GM12878 (cell line): Measurements from ENCODE around the gene LONRF3. TPM values are rescaled to one million over a fixed set of nuclear protein-coding genes. Genes with fewer than 3 reads are reported as not detected.

Source experiments
- ATAC-seq: fragments of 200-7000 bp; cut with Tn5 transposase; 3 replicates; pipeline ENCODE4 v1.9.1; 2020; ENCODE audit warnings: mild to moderate bottlenecking, moderate library complexity
- BruUV-seq: library from RNA; stranded (reverse); fragments of 400-500 nt; replicated peaks from 2 replicates; lab custom pipeline; 2021; lab: Mats Ljungman, UMichigan
- CTCF ChIA-PET: fragments of 300-600 bp; sonication (Branson Sonifier 250); formaldehyde crosslinking; extraction: SDS; loops from one replicate; lab custom pipeline; 2021; ENCODE audit warnings: inconsistent platforms; lab: Yijun Ruan, JAX
- POLR2A ChIA-PET: fragments of 350-600 bp; formaldehyde crosslinking; extraction: SDS; loops from one replicate; lab custom pipeline; 2021; ENCODE audit warnings: inconsistent platforms; lab: Charles Lee
- RAD21 ChIA-PET: fragments of 300-600 bp; sonication (Branson Sonifier 250); formaldehyde crosslinking; loops from one replicate; lab custom pipeline; 2023; ENCODE audit warnings: antibody characterized with exemption; ENCODE audit not compliant: unreplicated experiment; lab: Charles Lee
- SMC1A ChIA-PET: fragments of 300-600 bp; sonication (Branson Sonifier 250); formaldehyde crosslinking; loops from one replicate; lab custom pipeline; 2023; ENCODE audit not compliant: unreplicated experiment, uncharacterized antibody; lab: Charles Lee
- DNase-seq: peaks from one replicate; pipeline ENCODE4 v3.0.0-alpha.2; 2011; ENCODE audit warnings: low read depth, low spot score
- FAIRE-seq: peaks from 3 replicates; lab custom pipeline; 2011; peaks lifted over from hg19 to GRCh38; lab: Jason Lieb, UNC
- H2AFZ ChIP-seq: 2 replicates; pipeline ENCODE4 v1.6.0; 2011; ENCODE audit warnings: low read depth, low read length, control low read depth; ENCODE audit not compliant: control insufficient read depth
- H3K27ac ChIP-seq: 2 replicates; pipeline ENCODE4 v1.5.1; 2011; ENCODE audit warnings: control low read depth; ENCODE audit not compliant: control insufficient read depth, insufficient read depth
- H3K27me3 ChIP-seq, 2 experiments: replicated peaks in 1 of 2; 2 replicates each; pipeline versions ENCODE4 v1.6.0 to v1.6.1; 2011; ENCODE audit warnings: low read length in 1 of 2; ENCODE audit not compliant: control insufficient read depth in 2 of 2, insufficient read depth in 2 of 2
- H3K36me3 ChIP-seq, 2 experiments: 2 replicates each; pipeline ENCODE4 v1.5.1; 2011; ENCODE audit warnings: low read length in 1 of 2; ENCODE audit not compliant: control insufficient read depth in 2 of 2, insufficient read depth in 2 of 2
- H3K4me1 ChIP-seq: 2 replicates; pipeline ENCODE4 v1.6.1; 2011; ENCODE audit warnings: mild to moderate bottlenecking, low read length, moderate library complexity, mixed read lengths; ENCODE audit not compliant: control insufficient read depth, insufficient read depth
- H3K4me2 ChIP-seq: 2 replicates; pipeline ENCODE4 v1.6.0; 2011; ENCODE audit warnings: control low read depth; ENCODE audit not compliant: control insufficient read depth, insufficient read depth
- H3K4me3 ChIP-seq: fragments of 200-600 bp; sonication (generic); 2 replicates; pipeline ENCODE4 v1.5.1; 2016
- H3K79me2 ChIP-seq: 2 replicates; pipeline ENCODE4 v1.6.0; 2011; ENCODE audit warnings: low read length; ENCODE audit not compliant: control insufficient read depth, insufficient read depth
- H3K9ac ChIP-seq: 2 replicates; pipeline ENCODE4 v1.8.0; 2011; ENCODE audit warnings: low read length, control low read depth, mixed read lengths; ENCODE audit not compliant: control insufficient read depth, insufficient read depth
- H3K9me3 ChIP-seq: replicated peaks from 3 replicates; pipeline ENCODE4 v1.5.1; 2011; ENCODE audit warnings: mild to moderate bottlenecking, low read length; ENCODE audit not compliant: control insufficient read depth, insufficient read depth
- H4K20me1 ChIP-seq: 2 replicates; pipeline ENCODE4 v1.6.0; 2011; ENCODE audit not compliant: control insufficient read depth, insufficient read depth
- ATF7 ChIP-seq: fragments of 450-650 bp; IDR thresholded peaks from 2 replicates; pipeline ENCODE4 v1.6.1; 2016; ENCODE audit warnings: low read depth, mild to moderate bottlenecking
- BHLHE40 ChIP-seq, 2 experiments: fragments of 450-650 bp in 1 of 2; IDR thresholded peaks; 2 replicates each; pipeline ENCODE4 v1.6.1; 2011 to 2017; ENCODE audit warnings: low read depth in 2 of 2, borderline replicate concordance in 1 of 2, improper control_type of control experiment in 1 of 2, low read length in 1 of 2, mild to moderate bottlenecking in 1 of 2
- CREM ChIP-seq: IDR thresholded peaks from 2 replicates; pipeline ENCODE4 v1.6.1; 2014; ENCODE audit warnings: antibody characterized with exemption, low read depth
- EP300 ChIP-seq, 2 experiments: fragments of 150-350 bp in 1 of 2; IDR thresholded peaks; 2 replicates each; pipeline ENCODE4 v1.6.1; 2011 to 2012; ENCODE audit warnings: low read depth in 2 of 2, low read length in 2 of 2, borderline replicate concordance in 1 of 2, improper control_type of control experiment in 1 of 2, inconsistent platforms in 1 of 2; ENCODE audit not compliant: control insufficient read depth in 1 of 2
- EZH2 ChIP-seq: IDR thresholded peaks from 2 replicates; pipeline ENCODE4 v1.6.1; 2012; ENCODE audit warnings: low read depth, mild to moderate bottlenecking, control low read depth, inconsistent platforms, low read length, borderline replicate concordance; ENCODE audit not compliant: control insufficient read depth
- FOXK2 ChIP-seq: fragments of 450-650 bp; IDR thresholded peaks from 2 replicates; pipeline ENCODE4 v1.6.1; 2017; ENCODE audit warnings: mild to moderate bottlenecking, moderate library complexity
- IKZF1 ChIP-seq: fragments of 450-650 bp; conservative IDR thresholded peaks from 2 replicates; pipeline ENCODE4 v1.6.1; 2017; ENCODE audit warnings: antibody characterized with exemption, mild to moderate bottlenecking
- IKZF2 ChIP-seq, 2 experiments: fragments of 450-650 bp; IDR thresholded peaks; 2 replicates each; pipeline ENCODE4 v1.6.1; 2017; ENCODE audit warnings: mild to moderate bottlenecking in 2 of 2, moderate library complexity in 2 of 2
- JUND ChIP-seq: IDR thresholded peaks from 2 replicates; pipeline ENCODE4 v1.6.1; 2012; ENCODE audit warnings: low read depth, mild to moderate bottlenecking, low read length, improper control_type of control experiment, moderate library complexity
- MXI1 ChIP-seq: fragments of 150-350 bp; IDR thresholded peaks from 2 replicates; pipeline ENCODE4 v1.6.1; 2011; ENCODE audit warnings: low read depth, mild to moderate bottlenecking, inconsistent platforms, low read length, improper control_type of control experiment
- NFIC ChIP-seq: IDR thresholded peaks from 2 replicates; pipeline ENCODE4 v1.6.1; 2012; ENCODE audit warnings: low read depth, mild to moderate bottlenecking, inconsistent platforms, low read length, moderate library complexity
- POU2F2 ChIP-seq: IDR thresholded peaks from 3 replicates; pipeline ENCODE4 v1.6.1; 2011; ENCODE audit warnings: low read depth, mild to moderate bottlenecking, low read length, borderline replicate concordance
- RBBP5 ChIP-seq: fragments of 200-600 bp; sonication (generic); conservative IDR thresholded peaks from 2 replicates; pipeline ENCODE4 v1.6.1; 2016
- SPI1 ChIP-seq: IDR thresholded peaks from 2 replicates; pipeline ENCODE4 v1.6.1; 2011; ENCODE audit warnings: low read depth, mild to moderate bottlenecking, low read length, moderate library complexity, borderline replicate concordance; ENCODE audit not compliant: insufficient read depth
- SREBF1 ChIP-seq: IDR thresholded peaks from 2 replicates; pipeline ENCODE4 v1.6.1; 2012; ENCODE audit warnings: mild to moderate bottlenecking, low read length
- SUPT20H ChIP-seq: IDR thresholded peaks from 2 replicates; pipeline ENCODE4 v1.6.1; 2011; ENCODE audit warnings: low read depth, mild to moderate bottlenecking, low read length, moderate library complexity, borderline replicate concordance; ENCODE audit not compliant: control insufficient read depth
- SUZ12 ChIP-seq: fragments of 200-600 bp; sonication (generic); IDR thresholded peaks from one replicate; pipeline ENCODE4 v1.6.1; 2018; ENCODE audit warnings: antibody characterized with exemption, mild to moderate bottlenecking; ENCODE audit not compliant: unreplicated experiment
- ZBED1 ChIP-seq: IDR thresholded peaks from 2 replicates; pipeline ENCODE4 v1.6.1; 2016; ENCODE audit warnings: borderline replicate concordance
- WGBS: methylation state at CpG from one replicate; pipeline ENCODE4 v1.1.6; 2016; ENCODE audit warnings: low lambda C conversion rate; ENCODE audit not compliant: insufficient replicate concordance, insufficient coverage; ENCODE audit errors: missing lambda C conversion rate; 5-methylcytosine and 5-hydroxymethylcytosine counted together
- in situ Hi-C: fragments of 300-500 bp; cut with MboI; formaldehyde crosslinking; loops from 9 replicates; pipeline ENCODE4 v1.14.3; 2018; ENCODE audit warnings: mixed read lengths
- intact Hi-C: fragments of 100-400 bp; cut with micrococcal nuclease; formaldehyde crosslinking; loops from one replicate; pipeline ENCODE4 v1.14.2; 2022; ENCODE audit not compliant: unreplicated experiment
- polyA plus RNA-seq, 11 experiments: library from polyadenylated mRNA; depleted of rRNA in 4 of 11; unstranded in 6 of 11; stranded (reverse) in 5 of 11; fragments of >200 nt; fragmentation: Nextera tagmentation in 4 of 11; fragmentation: Illumina TruSeq in 1 of 11; extraction: Ambion mirVana in 4 of 11; extraction: Trizol in 1 of 11; gene quantifications; 1 replicate in 1 of 11; 2 replicates in 10 of 11; pipeline versions ENCODE4 v1.2.1 to v1.2.3, GENCODE V29; 2011 to 2016; ENCODE audit warnings: inconsistent platforms in 2 of 11, missing spikeins in 2 of 11, low read depth in 1 of 11
- total RNA-seq, 4 experiments: library from RNA; depleted of rRNA in 3 of 4; stranded (reverse); fragments of >200 nt in 3 of 4; fragmentation: Illumina TruSeq in 1 of 4; extraction: Trizol in 1 of 4; gene quantifications; 2 replicates each; pipeline versions ENCODE4 v1.2.1 to v1.2.3, GENCODE V29; 2013 to 2021
- TF ChIP-seq, protein P1 (sequence below): fragments of 450-650 bp; IDR thresholded peaks from 2 replicates; pipeline ENCODE4 v1.6.1; 2017; ENCODE audit warnings: mild to moderate bottlenecking, low read depth, inconsistent platforms; ENCODE audit not compliant: poor library complexity, severe bottlenecking
- TF ChIP-seq, protein P2 (sequence below): IDR thresholded peaks from 2 replicates; pipeline ENCODE4 v1.6.1; 2011; ENCODE audit warnings: borderline replicate concordance, low read depth, mild to moderate bottlenecking, moderate library complexity, mixed read lengths, low read length; ENCODE audit not compliant: insufficient read depth; ENCODE audit errors: extremely low read length

The LONRF3 gene
- total and polyA plus RNA-seq, 10 of the 15 experiments (the other 5 are each of a cell fraction or from before 2014, with no cell fraction given), result 0.05 to 0.23 (median 0.09) TPM; not detected in 3

DNA sequence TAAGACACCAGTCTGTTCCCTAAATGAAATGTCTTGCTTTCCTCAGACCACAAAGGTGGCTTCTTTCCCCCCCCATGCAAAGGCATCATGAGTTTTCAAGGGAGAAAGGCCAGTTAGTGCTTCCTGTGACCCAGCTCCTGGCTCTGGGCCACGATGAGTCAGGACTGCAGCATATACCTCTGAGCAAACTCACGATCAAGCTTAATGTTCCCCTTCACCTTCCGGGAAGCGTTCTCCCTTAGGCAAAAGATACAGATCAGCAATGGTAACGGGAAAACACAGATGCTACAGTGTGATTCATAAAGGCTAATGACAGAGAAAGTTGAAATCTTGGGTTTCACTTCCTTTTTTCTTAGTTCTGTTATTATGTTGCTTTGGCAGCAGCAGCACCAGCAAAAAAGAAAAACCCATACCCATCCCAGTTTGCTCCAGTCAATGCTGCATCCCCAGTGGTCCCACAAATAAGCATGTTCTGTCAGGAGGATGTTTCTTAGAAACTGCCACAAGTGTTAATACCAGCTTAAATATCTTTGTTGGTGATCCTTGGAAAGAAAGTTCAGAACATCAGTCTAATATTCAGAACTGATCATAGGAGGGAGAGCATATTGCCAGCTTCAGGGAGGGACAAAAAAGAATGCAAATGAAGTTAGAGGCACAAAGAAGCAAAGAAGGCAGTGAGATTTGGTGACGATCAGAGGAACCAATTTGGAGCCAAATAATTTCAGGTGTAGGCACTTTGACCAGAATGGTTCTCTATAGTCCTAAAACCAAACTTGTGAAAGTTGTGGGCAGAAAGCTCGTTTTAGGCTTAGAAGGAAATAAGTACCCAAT, 41.2 kb downstream of the LONRF3 start:
- Histone ChIP-seq H4K20me1 (no peaks in the 10 kb centered on the region), H2AFZ (no peak overlapping the region), H3K4me3 (no peak overlapping the region), H3K9me3 (peaks cover 3% of the 10 kb centered on the region; the same call in 1 of the 3 replicates), H3K79me2 (no peaks in the 10 kb centered on the region), H3K27me3 (no peaks in the 10 kb centered on the region), H3K9ac (no peak overlapping the region), H3K4me2 (peak overlapping the region; percentile 39; the same call in 1 of the 2 replicates), H3K36me3 (no peaks in the 10 kb centered on the region), H3K4me1 (peaks cover 12% of the 10 kb centered on the region), H3K27ac (no peak overlapping the region)
- ChIA-PET RAD21 (no interaction called here), POLR2A (interaction anchor here (0.7 kb wide), 1 partner anchor 1090 kb away, joined by 3 read pairs; no protein-coding TSS in a partner anchor), SMC1A (interaction anchor here (0.9 to 2.3 kb wide), 2 partner anchors 32 to 59 kb away, joined by 3 to 6 read pairs; no protein-coding TSS in a partner anchor), CTCF (interaction anchor here (0.6 to 2.0 kb wide), 4 partner anchors 9 to 764 kb away, joined by 3 to 8 read pairs (median 3); no protein-coding TSS in a partner anchor)
- WGBS, result 2% methylated on average over 7 of the region's 7 CpGs
- in situ Hi-C loops (no loop called here), intact Hi-C loops (no loop called here)
- ATAC-seq (peak; percentile 95), DNase-seq (peak; percentile 40), FAIRE-seq (peak; percentile 52)
- BruUV-seq, result no TSS peak
- no peak for TF ChIP-seq POU2F2
- peak; percentile 68 to 88; a peak in 3 of 4 replicates for TF ChIP-seq EP300 (IDR thresholded peaks at IDR 0.05; ENCODE audit: borderline replicate concordance in 1 of 2, control insufficient read depth in 1 of 2, low read depth in 2 of 2, low read length in 2 of 2)
- no peak for TF ChIP-seq SUPT20H
- TF ChIP-seq IKZF1, result peak; percentile 90
- TF ChIP-seq RBBP5, result no peak
- no peak for TF ChIP-seq EZH2
- TF ChIP-seq CREM, result 0 out of 2 replicates have a peak, but pooled peaks have one; percentile 13
- no peak for TF ChIP-seq SUZ12
- peak; percentile 45; the same call in 1 of the 2 replicates for TF ChIP-seq NFIC
- no peak for TF ChIP-seq FOXK2
- TF ChIP-seq, protein P1, sequence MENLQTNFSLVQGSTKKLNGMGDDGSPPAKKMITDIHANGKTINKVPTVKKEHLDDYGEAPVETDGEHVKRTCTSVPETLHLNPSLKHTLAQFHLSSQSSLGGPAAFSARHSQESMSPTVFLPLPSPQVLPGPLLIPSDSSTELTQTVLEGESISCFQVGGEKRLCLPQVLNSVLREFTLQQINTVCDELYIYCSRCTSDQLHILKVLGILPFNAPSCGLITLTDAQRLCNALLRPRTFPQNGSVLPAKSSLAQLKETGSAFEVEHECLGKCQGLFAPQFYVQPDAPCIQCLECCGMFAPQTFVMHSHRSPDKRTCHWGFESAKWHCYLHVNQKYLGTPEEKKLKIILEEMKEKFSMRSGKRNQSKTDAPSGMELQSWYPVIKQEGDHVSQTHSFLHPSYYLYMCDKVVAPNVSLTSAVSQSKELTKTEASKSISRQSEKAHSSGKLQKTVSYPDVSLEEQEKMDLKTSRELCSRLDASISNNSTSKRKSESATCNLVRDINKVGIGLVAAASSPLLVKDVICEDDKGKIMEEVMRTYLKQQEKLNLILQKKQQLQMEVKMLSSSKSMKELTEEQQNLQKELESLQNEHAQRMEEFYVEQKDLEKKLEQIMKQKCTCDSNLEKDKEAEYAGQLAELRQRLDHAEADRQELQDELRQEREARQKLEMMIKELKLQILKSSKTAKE, result peak; percentile 20
- no peak for TF ChIP-seq SREBF1
- peak; percentile 61; the same call in 1 of the 2 replicates for TF ChIP-seq JUND
- TF ChIP-seq IKZF2 (IDR thresholded peaks at IDR 0.05), result peak; percentile 93 to 95
- TF ChIP-seq BHLHE40 (IDR thresholded peaks at IDR 0.05; ENCODE audit: borderline replicate concordance in 1 of 2, low read depth in 2 of 2, low read length in 1 of 2), result peak in 1 of 2 experiments; percentile 24; a peak in 1 of 4 replicates
- TF ChIP-seq ATF7, result no peak
- 0 out of 2 replicates have a peak, but pooled peaks have one; percentile 19 for TF ChIP-seq ZBED1
- TF ChIP-seq, protein P2, sequence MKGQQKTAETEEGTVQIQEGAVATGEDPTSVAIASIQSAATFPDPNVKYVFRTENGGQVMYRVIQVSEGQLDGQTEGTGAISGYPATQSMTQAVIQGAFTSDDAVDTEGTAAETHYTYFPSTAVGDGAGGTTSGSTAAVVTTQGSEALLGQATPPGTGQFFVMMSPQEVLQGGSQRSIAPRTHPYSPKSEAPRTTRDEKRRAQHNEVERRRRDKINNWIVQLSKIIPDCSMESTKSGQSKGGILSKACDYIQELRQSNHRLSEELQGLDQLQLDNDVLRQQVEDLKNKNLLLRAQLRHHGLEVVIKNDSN, result no peak
- TF ChIP-seq MXI1, result no peak
- peak; percentile 98 for TF ChIP-seq SPI1
